GM12892 (cell line): ENCODE results near the gene PIP4K2A.

Experiments used
- POLR2A ChIP-seq: IDR thresholded peaks from 2 replicates; pipeline ENCODE4 v1.6.1; 2011; ENCODE audit warnings: low read depth, low read length, control low read depth
- POLR2AphosphoS5 ChIP-seq: IDR thresholded peaks from 2 replicates; pipeline ENCODE4 v1.6.1; 2011; ENCODE audit warnings: low read depth, low read length, control low read depth
- TAF1 ChIP-seq: IDR thresholded peaks from 2 replicates; pipeline ENCODE4 v1.6.1; 2011; ENCODE audit warnings: low read depth, mild to moderate bottlenecking, control low read depth, low read length, borderline replicate concordance

DNA sequence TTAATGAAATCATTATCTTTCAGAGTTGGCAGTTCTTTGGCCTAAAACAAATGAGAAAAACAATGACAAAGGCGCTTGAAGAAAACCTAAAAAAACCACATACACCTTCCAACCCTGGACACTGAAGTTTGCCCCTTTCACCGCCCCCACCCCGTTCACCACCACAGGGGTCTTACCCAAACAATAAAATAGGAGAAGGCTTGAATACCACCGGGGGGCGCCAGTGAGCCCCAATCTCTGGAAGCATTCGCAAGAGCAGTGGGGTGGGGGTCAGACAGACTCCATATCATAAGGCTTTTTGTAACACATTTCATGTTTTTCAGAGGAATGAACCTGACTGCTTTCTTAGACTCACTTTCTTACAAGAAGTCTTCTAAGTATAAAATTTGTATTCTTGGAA, 163.6 kb downstream of the PIP4K2A start:
- TF ChIP-seq POLR2A (no peak), POLR2AphosphoS5 (no peak), TAF1 (no peak)
